HG03457 (cell line): ENCODE results near the gene NSF.
"Not testable (repeated sequence)": the region's sequence is repeated elsewhere in the genome, so short reads cannot be mapped to it uniquely, and the experiment has no call there.

Source experiments
- ATAC-seq: cut with Tn5 transposase; IDR thresholded peaks from one replicate; pipeline ENCODE4 v1.9.1; 2021; ENCODE audit warnings: moderate number of reproducible peaks; ENCODE audit not compliant: unreplicated experiment

NSF gene

DNA sequence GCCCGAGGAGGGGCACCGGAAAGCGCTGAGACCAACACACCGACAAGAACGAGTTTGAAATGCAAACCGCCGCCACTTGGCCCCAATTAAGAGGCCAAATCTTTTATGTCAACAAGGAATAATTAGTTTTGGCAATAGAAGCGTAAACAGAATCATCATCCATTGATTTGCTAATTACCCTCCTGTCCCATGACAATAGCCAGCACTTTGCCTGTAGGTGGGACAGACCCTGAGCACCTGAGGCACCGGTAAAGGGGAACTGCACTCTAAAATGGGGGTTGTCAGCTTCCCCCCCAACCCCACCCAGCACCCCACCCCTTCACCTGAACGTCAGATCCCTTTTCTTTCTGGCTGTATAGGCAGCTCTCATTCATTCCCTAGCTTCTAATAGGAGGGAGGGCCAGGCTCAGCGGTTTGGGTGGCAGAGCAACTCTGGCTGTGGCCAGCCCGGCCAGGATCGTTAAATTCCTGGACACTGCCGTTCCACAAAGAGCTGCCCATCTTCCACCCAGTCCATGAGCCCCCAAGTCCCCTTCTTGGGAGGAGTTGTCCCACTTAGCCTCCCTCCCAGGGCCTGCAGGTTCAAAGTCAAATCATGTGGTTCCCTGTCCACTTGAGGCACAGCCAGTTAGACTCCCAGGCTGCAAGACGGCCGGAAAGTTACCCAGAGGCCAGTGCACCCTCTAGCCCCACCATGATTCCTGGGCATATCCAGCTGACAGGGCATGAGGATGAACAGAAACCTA is 182.2 kb downstream of the NSF start:
- ATAC-seq: no peak

- no peak for ATAC-seq
Measured at GRCh38 chr17:46773221-46773605, 182.7 kb downstream of the NSF start.

DNA sequence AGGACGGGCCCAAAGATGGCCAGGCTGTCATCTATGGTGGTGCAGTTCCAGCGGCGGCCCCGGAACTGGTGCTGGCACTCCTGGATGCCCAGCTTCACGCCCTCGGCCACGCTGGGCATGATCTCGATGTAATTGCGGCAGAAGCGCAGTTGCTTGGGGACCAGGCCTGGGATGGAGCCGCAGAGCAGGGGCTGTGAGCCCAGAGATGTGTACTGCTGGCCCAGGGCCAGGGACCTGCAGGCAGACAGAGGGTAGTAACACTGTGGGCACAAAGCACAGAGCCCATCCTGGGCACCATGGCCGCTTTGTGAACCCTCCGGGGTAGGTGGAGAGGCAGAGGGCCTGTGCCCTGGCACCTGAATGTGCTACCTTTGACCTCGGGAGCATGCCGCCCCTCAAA is 183.2 kb downstream of the NSF start:
- ATAC-seq: no peak

DNA sequence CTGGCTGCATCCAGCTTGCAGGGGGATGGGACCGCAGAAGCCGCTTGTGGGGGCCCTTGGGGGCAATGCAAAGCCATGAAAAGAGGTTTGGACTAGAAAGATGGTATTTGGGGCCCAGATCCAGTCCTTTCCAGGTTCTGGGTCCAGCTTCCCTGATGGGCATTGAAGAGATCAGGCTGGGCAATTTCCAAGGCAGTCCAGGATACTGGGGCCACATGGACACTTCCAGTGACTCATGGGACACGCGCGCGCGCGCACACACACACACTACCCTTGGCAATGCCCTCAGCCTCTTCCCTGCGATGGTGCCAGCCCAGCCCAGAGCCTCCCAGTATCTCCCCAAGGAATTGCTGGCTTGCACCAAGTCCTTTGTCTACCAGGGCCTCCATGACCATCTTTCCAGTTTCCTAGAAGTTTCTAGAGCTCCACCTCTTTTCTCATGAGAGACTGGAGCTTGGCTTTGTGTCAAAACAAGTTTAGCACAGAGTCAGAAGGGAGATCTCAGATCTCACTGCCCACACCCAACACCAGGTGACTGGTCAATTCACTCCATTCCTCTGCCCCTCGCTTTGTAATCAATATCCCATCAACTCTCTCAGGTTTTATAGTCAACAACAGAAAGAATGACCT is 183.8 kb downstream of the NSF start:
- no peak for ATAC-seq

DNA sequence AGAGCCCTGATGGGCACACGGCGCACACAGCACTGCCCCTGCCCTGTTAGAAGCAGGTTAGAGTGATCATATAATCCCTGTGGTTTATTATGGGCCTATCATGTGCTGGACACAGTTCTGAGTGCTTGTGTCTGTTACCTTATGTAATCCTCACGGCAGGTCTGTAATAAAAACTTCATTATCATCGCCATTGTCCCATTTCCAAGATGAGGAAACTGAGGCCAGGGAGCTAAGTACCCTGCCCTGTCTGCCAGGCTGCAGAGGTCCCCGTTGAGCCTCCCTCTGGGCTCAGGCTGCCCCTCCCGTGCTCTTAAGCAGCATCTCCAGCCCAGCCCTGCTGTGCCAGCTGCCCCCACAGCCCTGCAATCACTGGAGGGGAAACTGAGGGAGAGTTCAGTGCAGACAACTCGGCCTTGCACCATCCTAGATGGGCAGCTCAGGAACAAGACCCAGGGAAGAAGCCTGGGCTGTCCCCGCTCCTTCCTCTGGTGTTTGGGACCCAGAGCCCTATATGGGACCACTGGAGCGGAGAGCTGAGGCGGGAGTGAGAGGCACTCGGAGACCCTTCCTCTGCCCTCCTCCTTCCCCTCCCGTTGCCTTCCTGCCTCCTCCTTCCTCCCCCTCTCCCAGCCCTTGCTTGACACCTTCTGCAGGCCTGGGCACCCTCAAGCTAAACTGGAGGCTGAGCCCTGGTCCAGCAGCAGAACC is 186.0 kb downstream of the NSF start:
- no peak for ATAC-seq

GRCh38 chr17:46777943-46778915 is 187.8 kb downstream of the NSF start:
- no peak for ATAC-seq

DNA sequence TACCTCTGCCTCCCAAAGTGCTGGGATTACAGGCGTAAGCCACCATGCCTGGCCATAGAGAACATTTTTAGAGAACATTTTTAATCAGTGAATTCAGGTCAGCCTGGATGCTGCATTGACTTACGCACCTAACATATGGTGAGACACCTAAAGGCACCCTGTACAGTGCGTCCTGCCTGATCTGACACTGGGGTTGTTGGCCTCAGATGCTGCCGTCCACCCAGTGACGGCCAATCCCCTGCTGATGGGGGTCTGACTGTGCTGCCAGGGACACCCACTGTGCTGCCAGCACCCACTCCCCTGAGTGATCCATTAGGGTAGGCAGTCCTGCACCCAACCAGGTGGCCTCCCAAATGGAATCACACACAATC is 189.5 kb downstream of the NSF start:
- ATAC-seq: no peak

DNA sequence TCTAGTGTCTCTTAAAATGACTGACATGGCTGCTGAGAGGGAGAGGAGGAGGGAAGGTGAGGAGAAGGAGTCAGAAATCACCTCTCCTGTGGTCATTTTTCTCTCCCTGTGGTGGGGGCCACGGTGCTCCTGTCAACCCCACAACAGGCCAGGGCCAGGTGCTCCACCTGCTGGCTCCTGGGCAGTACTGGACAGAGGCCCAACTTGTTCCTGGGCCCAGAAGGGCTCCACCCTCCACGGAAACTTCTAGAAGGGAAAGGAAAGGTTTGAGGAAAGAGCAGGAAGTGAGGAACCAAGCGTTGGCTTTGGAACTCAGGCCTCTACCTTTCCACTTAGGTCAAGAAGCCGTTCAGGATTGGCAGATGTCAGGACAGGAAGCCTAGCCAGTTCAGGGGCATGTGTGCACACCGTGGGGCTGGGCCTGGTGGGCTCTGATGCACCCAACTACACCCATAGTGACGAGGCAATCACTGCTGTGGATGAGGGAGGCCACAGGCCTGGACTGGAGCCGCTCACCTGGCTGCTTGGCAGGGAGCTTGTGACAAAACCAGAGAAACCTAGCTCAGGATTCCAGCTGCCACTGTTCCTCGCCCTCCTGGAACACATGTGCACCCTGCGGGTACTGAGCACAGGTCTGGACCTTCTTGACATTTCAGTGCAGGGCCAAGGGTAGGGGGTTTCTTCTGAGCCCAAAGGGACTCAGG is 191.9 kb downstream of the NSF start:
- no peak for ATAC-seq

- no peak for ATAC-seq
Measured at GRCh38 chr17:46783031-46783593, 192.6 kb downstream of the NSF start.

DNA sequence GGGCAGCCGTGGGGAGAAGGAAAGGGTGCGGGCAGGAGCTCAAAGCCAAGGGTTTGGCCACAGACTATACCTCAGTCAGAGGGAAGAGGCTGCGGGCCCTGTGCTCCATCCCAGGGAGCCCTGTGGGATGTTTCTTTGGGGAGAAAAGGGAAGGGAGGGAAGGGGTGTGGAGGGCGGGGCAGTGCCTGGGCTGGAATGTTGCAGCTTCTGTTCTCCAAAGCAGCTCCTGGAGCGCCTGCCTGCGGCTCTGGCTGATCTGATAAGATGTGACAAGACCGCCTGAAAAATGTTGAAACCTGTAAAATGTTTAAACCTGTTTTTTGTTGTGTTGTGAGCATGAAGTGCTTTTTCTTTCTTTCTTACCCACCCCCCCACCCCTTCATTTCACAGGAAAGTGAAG is 195.2 kb downstream of the NSF start:
- no peak for ATAC-seq

DNA sequence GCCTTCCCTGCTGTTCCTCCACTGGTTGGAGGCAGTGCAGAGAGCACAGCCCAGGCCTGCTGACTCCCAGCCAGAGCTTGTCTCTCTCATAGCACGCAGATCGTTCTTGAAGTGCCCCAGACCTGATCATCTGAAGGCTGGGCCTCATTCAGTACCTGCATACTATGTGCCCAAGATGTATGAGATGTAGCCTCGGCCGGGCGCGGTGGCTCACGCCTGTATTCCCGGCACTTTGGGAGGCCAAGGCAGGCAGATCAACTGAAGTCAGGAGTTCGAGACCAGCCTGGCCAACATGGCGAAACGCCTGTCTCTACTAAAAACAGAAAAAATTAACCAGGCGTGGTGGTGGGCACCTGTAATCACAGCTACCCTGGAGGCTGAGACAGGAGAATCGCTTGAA is 197.0 kb downstream of the NSF start:
- ATAC-seq: no peak

DNA sequence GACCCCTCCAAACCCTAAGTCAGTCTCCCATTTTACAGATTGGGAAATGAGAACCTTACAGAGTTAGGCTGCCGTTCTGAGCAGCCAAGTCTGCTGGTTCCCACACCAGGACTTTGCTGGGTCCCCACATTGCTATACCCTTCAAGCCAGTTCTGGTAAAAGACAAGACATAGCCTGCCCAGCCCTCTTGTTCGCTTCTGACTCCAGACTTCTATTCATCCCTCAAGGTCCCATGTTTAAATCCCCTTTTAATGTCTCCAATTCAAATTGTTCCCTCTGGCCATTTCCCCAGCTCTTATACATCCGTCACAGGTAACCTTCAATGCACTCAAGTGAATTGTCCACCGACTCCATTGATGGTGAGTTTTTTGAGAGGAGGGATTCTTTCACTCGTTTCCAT is 197.8 kb downstream of the NSF start:
- no peak for ATAC-seq

GRCh38 chr17:46788796-46789195 is 198.3 kb downstream of the NSF start:
- ATAC-seq: no peak

DNA sequence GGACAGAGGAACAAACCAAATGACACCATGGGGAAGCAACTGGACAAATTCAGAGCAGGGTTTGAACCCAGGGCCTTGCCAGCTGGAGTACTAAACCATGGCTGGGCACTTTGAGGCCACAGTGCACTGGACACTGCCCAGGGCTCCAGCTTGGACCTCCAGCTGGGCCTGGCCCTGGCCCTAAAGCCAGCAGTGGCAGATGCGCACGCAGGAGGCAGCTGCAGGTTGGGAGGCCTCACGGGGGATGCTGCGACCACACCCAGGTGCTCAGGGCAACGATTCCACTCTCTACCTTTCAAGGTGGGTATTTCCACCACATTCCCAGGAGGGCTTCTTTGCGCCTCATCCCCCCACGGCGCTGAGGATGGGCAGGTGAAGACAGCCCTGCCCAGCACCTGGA is 199.1 kb downstream of the NSF start:
- no peak for ATAC-seq

DNA sequence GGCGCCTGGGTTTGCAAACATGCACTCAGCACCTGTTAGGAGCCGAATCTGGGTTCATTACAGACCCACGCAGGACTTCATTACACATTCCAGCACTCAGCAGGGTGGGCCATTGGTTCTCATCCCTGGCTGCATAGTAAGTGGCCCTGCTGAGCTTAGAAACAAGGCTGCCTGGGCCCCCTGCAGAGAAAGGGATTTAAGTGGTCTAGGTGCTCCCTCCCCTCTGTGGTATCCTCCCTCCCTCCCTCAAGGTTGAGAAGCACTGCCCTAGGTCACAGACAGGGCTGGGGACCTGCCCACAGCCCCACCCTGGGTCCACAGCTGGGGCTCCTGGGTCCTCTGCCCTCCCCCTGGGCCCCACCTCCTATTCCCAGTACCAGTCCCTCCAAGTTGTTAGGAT is 199.7 kb downstream of the NSF start:
- no peak for ATAC-seq

DNA sequence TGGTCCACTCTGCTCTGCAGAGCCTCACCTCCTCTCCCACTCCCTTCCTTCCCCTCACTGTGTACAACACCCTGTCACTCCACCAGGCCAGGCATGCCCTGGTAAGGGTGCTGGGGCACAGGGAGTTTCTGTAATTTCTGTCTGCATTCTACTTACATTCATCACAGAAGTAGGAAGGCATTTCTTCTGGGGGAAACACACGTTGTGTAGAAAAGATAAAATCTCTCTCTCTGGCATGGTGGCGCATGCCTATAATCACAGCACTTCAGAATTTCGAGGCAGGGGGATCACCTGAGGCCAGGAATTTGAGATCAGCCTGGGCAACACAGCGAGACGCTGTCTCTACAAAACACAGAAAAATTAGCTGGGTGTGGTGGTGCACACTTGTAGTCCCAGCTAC is 201.1 kb downstream of the NSF start:
- no peak for ATAC-seq

GRCh38 chr17:46792071-46792470 is 201.6 kb downstream of the NSF start:
- no peak for ATAC-seq

- not testable (repeated sequence) for ATAC-seq
Measured at GRCh38 chr17:46793023-46793422, 202.6 kb downstream of the NSF start.

DNA sequence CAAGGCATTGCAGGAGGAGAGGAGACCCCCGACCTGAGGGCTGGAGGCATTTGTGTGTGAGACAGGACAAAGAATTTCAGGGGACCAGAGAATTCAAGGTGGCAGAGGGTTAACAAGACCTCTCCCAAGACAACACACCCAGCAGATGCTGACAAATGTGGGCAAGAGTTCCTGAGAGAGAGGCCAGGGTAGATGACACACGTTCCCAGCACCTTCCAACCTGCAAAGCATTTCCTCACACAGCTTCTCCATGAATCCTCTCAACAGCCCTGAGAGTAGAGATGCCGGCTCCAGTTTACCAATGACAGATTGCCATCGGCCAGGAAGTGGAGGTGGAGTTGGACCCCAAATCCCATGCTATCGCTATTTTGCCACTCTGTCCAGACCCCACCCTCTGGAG is 203.1 kb downstream of the NSF start:
- ATAC-seq: no peak

DNA sequence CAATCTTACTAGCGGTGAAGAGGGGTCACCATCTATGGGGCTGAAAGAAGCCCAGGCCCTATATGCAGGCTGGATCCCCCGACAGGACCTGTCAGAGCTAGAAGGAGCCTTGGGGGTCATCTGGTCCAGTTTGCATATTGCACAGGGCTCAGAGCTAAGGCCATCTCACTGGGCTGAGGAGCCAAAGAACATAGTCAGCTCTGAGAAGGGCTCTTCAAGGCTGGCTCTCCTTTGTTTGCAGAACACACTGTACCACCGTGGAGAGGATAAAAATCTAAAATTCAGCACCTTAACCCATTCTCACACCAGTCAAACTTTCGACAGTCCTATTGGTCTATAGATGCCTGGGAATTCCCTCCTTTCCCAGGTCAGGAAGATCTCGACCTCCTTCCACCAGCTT is 203.8 kb downstream of the NSF start:
- ATAC-seq: no peak
